Measurements from ENCODE around the gene DTNA. TPM values are rescaled to one million over a fixed set of nuclear protein-coding genes. Genes with fewer than 3 reads are reported as not detected.

The DTNA gene
- 7.5 and 9.0 TPM in 2 replicates for total RNA-seq

GRCh38 chr18:34709750-34710441 is at the start of gene DTNA:
Gene DTNA (plus strand): TSS chr18:34710298. CDS start chr18:34755977, 45,679 bp downstream.

All from vein endothelial cell (primary cell).